SHP77 treated with DMSO at 0.1 percent for 48 hours (cell line): ENCODE data around the gene RFNG.

ENCODE experiments used
- DNase-seq: peaks from one replicate; lab custom pipeline; 2025; lab: John Stamatoyannopoulos, UW

The RFNG gene

GRCh38 chr17:81999976-82000802, 51.4 kb downstream of the RFNG start:
- DNase-seq, result no peak

GRCh38 chr17:81999587-81999975, 52.0 kb downstream of the RFNG start:
- DNase-seq, result no peak

DNA sequence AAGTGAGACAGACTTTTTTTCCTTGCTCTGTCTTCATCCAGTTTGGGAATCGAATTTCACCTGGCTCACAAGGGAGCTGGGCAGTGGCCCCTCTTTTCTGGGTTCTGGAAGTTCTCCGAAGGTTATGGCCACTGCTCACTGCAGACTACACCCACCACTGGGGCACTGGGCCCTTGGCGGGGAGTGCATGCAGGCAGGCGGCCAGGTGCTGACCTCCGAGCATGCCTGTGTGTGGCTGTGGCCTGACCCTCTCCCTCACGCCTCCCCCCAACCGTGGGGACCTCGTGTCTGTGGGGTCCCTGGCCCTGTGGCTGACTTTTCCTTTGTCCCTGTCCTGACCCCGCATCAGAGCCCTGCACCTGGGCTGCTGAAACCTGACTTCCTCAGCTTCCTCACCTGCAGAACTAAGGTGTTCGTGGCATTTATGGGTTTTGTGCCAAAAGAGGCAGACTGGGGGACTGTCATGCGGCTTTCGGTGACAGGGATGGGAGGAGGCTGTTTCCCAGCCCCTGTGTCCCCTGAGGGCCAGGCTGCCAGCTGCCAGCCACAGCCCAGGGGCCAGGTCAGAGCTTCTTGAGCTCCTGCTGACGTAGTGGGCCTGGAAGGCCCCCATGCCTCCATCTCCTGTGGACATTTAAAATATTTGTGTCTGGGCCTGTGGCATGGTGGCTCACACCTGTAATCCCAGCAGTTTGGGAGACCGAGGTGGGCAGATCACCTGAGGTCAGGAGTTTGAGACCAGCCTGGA, 52.7 kb downstream of the RFNG start:
- no peak for DNase-seq

DNA sequence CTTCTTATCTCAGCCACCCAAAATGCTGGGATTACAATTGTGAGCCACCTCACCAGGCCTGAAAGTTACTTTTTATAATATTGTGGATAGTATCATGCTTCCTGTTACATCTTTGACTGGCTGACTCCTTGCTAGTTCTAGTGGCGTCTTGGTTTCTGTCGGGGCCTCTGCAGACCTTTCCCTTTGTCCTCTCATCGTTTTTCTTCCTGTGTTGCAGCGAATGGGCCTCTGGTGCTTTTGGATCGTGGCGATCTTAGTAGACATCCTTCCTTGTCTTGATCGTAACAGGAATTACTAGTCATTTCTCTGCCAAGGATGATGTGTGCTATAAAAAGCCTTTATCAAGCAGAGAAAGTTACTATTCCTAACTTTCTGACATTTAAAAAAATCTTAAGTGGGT, 53.4 kb downstream of the RFNG start:
- no peak for DNase-seq
